Tongue (tissue), 2 donors: ENCODE data around the gene TRIM37. TPM values are rescaled to one million over a fixed set of nuclear protein-coding genes. Genes with fewer than 3 reads are reported as not detected.
"Not testable (repeated sequence)": the region's sequence is repeated elsewhere in the genome, so short reads cannot be mapped to it uniquely, and the experiment has no call there.

ENCODE experiments used
- DNase-seq: peaks from one replicate; pipeline ENCODE4 v3.0.0-alpha.2; 2015
- total RNA-seq: library from RNA; depleted of rRNA; stranded (reverse); fragments of >200 nt; gene quantifications from one replicate; pipeline ENCODE4 v1.2.3, GENCODE V29; 2014

TRIM37 gene, protein sequence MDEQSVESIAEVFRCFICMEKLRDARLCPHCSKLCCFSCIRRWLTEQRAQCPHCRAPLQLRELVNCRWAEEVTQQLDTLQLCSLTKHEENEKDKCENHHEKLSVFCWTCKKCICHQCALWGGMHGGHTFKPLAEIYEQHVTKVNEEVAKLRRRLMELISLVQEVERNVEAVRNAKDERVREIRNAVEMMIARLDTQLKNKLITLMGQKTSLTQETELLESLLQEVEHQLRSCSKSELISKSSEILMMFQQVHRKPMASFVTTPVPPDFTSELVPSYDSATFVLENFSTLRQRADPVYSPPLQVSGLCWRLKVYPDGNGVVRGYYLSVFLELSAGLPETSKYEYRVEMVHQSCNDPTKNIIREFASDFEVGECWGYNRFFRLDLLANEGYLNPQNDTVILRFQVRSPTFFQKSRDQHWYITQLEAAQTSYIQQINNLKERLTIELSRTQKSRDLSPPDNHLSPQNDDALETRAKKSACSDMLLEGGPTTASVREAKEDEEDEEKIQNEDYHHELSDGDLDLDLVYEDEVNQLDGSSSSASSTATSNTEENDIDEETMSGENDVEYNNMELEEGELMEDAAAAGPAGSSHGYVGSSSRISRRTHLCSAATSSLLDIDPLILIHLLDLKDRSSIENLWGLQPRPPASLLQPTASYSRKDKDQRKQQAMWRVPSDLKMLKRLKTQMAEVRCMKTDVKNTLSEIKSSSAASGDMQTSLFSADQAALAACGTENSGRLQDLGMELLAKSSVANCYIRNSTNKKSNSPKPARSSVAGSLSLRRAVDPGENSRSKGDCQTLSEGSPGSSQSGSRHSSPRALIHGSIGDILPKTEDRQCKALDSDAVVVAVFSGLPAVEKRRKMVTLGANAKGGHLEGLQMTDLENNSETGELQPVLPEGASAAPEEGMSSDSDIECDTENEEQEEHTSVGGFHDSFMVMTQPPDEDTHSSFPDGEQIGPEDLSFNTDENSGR
- total RNA-seq = 32.4 TPM

DNA sequence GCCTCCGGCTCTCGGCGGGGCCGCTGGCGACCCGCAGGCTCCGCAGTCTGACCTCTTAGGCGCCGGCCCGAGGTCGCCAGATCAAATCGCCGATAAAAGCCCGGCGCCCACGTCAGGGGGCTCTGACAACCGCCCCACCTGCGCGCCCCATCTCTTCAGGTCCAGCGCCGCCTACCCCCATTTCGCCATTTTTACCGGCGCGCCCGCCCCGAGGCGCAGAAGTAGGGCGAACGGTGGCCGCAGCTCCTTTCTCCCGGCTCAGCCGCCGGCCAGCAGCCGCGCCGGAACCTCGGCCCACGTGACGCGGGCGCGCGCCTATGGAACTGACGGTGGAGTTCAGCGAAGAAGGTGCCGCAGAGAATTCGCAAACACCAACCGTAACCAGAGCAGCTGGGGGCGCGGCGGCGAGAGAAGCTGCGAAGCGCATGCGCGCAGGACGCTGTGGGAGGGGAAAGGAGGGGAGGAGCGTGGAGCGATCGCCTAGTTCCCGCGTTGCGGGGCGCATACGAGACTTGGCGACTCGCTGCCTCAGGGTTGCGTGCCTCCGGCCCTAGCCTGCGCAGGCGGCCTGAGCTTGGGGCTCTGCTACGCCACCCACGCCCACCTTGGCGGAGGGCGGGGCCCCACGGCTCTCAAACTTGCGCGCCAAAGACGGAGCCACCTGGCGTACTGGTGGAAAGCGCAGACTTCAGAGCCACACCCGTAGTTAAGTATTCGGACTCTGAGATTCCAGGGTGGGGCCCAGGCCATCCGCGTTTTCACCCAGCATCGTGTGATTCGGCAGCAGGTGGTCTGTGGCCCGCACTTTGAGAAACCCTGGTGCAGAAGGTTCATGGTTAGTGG is at the start of gene TRIM37:
TRIM37 (minus strand) TSS at position 418 of the 843 bp plus-strand sequence. CDS start 419 bp downstream, outside the sequence.
- DNase-seq = peak; percentile 99

GRCh38 chr17:59155439-59156177 is 48.9 kb upstream of the TRIM37 start, which contains the start of gene PRR11:
PRR11 (plus strand) TSS chr17:59155746; CDS start chr17:59169753, 14,007 bp downstream.
- peak; percentile 100 for DNase-seq

GRCh38 chr17:59154721-59155438 is 48.2 kb upstream of the TRIM37 start, which contains the start of gene SKA2:
SKA2 (minus strand) TSS chr17:59155186; CDS start chr17:59155163, 23 bp downstream.
- DNase-seq = no peak

DNA sequence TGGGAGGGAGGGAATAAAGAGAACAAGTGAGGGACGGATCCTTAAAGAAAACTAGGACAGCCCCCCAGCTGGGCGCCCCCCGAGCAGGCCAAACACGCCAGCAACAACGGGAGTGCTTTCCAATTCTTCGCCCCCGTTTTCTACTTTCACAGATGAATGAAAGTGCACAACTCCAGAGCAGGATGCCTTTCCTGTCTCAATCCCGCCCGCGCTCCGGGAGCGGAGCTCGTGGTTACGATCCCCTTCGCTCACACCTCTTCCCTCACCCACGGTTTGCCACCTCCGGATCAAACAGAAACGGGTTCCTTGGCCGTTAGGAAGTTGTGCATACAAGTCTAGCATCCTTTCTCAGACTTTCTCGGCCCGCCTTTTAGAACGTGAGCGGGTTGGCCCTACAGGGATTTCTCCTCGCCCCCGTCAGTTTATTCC is 47.6 kb upstream of the TRIM37 start:
- DNase-seq = no peak

DNA sequence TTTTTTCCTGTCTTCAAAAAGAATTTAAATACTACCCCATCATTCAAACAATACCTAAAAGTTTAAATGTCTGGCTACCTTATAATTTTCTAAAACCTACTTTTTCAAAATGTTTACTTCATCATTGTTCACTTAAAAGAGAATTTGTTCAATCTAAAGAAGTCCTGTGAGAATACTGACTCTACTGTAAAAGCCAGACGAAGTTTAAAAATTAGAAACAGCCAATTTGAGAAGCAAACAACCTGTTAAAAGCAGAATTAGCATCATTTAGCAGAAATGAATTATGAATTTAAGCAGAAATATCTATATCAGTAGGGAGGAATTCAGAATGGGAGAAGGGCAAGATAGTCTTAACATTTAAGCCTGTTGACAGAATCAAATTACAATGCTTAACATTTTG is 46.2 kb upstream of the TRIM37 start:
- DNase-seq = no peak

- no peak for DNase-seq
Measured at GRCh38 chr17:59151591-59151990, 44.9 kb upstream of the TRIM37 start.

- no peak for DNase-seq
Measured at GRCh38 chr17:59151006-59151405, 44.3 kb upstream of the TRIM37 start.

- DNase-seq = no peak
Measured at GRCh38 chr17:59149841-59150511, 43.3 kb upstream of the TRIM37 start.

DNA sequence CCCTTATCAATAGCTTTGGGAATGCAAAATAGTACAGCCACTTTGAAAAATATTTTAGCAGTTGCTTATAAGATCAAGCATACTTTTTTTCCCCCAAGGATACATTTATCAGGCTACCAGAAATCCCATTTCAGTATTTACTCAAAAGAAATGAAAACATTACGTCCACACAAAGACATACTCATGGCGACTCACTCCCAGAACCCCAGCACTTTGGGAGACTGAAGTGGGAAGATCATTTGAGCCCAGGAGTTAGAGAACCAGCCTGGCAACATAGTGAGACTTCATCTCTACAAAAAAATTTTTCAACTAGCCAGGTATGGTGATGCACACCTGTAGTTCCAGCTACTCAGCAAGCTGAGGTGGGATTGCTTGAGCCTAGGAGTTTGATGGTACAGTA is 42.4 kb upstream of the TRIM37 start:
- DNase-seq = no peak

GRCh38 chr17:59145571-59146096 is 39.0 kb upstream of the TRIM37 start:
- no peak for DNase-seq

GRCh38 chr17:59141860-59142259 is 35.2 kb upstream of the TRIM37 start:
- DNase-seq = no peak

- no peak for DNase-seq
Measured at GRCh38 chr17:59139939-59140338, 33.3 kb upstream of the TRIM37 start.

- DNase-seq = not testable (repeated sequence)
Measured at GRCh38 chr17:59138339-59138738, 31.7 kb upstream of the TRIM37 start.

DNA sequence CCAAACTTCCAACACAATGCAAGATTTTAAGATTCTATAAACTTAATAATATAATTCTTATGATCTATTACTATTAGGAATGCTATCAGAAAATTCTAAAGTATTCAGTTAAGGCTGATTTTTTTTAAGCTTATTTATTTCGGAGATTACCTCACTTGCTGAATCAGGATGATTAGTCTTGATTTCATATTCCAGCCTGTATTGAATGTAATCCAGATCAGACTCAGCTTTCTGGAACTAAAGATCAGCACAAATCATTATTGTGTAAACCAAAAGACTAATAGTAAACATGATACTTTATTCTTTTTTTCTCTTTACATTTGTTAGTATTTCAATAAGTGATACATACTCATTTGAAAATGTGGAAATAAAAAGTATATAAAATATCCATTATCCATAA is 24.5 kb upstream of the TRIM37 start:
- no peak for DNase-seq

DNA sequence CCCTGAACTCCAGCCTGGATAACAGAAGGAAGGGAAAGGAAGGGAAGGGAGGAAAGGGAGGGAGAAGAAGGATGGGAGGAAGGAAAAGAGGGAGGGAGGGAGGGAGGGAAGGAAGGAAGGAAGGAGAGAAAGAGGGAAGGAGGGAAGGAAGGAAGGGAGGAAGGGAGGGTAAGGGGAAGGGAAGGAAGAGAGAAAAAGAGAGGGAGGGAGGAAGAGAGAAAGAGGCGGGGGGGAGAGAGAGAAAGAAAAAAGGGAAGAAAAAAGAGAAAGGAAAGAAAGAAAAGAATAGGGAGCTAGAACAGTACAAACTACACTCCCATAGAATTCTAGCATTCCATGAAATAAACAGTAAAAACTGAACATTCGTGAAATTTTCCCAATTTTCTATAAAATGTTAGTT is 23.1 kb upstream of the TRIM37 start:
- no peak for DNase-seq

DNA sequence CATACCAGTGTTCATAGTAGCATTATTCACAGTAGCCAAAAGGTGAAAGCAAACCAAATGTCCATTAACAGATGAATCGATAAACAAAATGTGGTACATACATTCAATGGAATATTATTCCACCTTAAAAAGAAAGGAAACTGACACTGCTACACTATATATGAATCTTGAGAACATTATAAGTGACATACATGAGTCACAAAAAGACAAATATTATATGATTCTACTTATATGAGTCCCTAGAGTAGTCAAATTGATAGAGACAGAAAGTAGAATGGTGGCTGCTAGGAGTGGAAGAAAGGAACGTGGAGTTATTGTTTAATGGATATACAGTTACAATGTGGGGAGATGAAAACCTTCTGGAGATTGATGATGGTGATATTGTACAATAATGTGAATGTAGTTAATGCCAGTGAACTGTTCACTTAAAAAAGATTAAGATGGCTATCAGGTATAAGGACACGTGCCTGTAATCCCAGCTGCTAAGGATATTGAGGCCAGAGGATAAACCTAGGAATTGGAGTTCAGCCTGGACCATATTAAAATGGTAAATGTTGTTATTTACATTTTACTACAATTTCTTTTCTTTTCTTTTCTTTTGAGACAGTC is 20.2 kb upstream of the TRIM37 start:
- no peak for DNase-seq

DNA sequence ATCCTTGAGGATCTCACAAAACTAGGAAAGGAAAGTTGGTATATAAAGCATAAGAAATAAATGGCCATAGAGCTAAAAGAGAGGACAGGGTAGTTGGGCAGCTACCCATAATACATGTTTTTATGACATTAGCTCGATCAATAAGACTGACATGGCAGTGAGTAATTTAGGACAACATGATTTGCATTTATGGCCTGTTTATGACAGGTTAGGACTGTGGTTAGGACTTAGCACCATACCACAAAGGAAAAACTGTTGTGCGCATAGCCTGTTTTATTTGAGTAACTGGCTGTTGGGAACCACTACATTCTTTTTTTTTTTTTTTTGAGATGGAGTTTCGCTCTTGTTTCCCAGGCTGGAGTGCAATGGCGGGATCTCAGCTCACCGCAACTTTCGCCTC is 18.0 kb upstream of the TRIM37 start:
- no peak for DNase-seq

DNA sequence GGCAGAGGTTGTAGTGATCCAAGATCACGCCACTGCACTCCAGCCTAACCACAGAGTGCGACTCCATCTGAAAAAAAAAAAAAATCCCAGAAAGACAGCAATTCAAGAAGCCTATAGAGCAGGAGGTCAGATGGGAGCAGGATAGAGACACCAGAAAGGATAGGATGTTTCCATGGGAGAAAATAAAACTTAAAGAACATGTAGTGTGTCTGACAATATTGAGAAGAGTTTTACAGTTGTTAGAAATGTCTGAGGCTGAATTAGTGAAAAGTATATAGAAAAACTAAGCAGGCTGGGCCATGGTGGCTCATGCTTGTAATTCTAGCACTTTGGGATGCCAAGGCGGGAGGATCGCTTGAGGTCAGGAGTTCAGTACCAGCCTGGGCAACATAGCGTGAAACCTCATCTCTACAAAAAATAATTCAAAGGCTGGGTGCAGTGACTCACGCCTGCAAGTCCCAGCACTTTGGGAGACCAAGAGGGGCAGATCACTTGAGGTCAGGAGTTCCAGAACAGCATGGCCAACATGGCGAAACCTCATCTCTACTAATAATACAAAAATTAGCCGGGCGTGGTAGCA is 15.3 kb upstream of the TRIM37 start:
- no peak for DNase-seq

- no peak for DNase-seq
Measured at GRCh38 chr17:59115474-59115873, 8.8 kb upstream of the TRIM37 start.
